Activated CD4-positive, alpha-beta T cell treated with anti-CD3 and anti-CD28 coated beads for 24 hours (primary cell): ENCODE measurements around the gene SP2.
A peak's percentile ranks its signal among the peaks of the same experiment; 100 is the strongest.

Source experiments
- DNase-seq, 2 donors: peaks; one replicate each; pipeline ENCODE4 v3.0.0-alpha.2; 2020; ENCODE audit warnings: low read depth in 2 of 2

The SP2 gene

GRCh38 chr17:47889734-47890529 lies 6.1 kb upstream of the SP2 start:
- DNase-seq: peak; percentile 92 to 94

GRCh38 chr17:47891545-47892088 lies 4.4 kb upstream of the SP2 start:
- DNase-seq: no peak

GRCh38 chr17:47894498-47895346 lies 1.3 kb upstream of the SP2 start:
- no peak for DNase-seq

- DNase-seq: peak in 1 of 2 donors; percentile 15
These were observed 635 bp upstream of the SP2 start for GRCh38 chr17:47895347-47895855.

GRCh38 chr17:47896672-47897490 lies 845 bp downstream of the SP2 start:
- DNase-seq: no peak

DNA sequence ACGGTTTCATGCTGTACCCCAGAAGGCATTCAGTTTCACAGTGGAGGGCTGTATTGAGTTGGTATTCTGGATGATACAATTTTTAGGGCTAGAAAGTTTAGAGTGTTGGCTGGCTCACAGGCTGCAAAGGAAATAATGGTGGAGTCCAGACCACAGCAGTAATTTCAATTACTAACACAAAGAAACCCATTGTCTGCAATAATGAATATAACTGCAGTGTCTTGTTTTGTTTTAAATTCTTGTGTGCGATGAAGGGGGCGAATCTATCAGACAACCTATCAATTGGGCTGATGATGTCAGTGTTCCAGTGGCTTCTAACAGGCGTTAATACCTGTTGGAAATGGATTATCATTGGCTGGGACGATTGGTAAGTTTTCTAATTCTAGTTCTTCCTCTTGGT lies 1.5 kb downstream of the SP2 start:
- DNase-seq: no peak

DNA sequence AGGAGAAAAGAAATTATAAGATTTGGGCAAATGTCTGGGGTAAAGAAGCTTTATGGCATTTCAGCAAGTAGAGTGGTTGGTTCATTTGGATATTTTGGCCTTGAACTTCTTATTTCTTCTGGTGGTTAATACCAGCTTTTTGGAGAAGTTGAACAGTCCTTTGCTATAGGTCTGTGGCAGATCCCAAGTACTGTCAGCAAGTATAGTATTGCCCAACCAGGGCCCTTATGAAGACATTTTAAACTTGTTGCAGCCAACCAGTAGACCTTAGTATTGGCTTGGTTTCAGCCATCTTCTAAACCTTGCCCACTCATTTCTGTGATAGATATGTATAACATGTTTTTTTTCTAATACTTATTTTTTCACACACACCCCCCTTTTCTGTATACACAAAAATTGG lies 2.2 kb downstream of the SP2 start:
- DNase-seq: no peak

GRCh38 chr17:47899643-47900042 lies 3.6 kb downstream of the SP2 start:
- no peak for DNase-seq

GRCh38 chr17:47901423-47901822 lies 5.4 kb downstream of the SP2 start:
- no peak for DNase-seq

DNA sequence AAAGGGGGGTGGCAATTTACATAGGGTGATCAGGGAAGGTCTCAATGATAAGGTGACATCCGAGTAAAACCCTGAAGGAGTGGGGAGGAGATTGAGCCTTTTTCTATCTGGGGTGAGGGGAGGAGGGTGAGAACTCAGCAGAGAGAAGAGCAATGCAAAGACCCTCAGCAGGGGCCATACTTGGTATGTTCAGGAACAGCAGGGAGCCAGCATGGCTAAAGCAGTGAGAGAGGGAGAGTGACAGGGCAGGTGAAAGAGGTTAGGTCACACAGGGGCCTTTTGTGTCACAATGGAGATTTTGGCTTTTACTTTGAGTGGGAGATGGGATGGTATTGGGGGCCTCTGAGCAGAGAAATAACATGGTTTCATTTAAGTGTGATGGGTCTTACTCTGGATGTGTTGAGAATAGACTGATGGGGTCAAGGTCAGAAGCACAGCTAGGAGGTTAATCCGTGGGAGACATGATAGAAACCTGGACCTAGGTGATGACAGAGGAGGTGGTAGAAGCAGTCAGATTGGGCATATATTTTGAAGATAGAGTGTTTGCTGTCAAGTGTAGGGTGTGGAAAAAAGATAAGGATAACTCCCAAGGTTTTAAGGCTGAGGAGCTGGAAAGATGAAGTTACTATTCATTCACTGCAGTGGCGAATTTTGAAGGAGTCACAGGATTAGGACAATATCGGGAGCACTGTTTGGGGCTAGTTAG lies 6.2 kb downstream of the SP2 start:
- DNase-seq: no peak

GRCh38 chr17:47905221-47905733 lies 9.2 kb downstream of the SP2 start:
- no peak for DNase-seq

- DNase-seq: no peak
These were observed 10.4 kb downstream of the SP2 start for GRCh38 chr17:47906443-47906842.

DNA sequence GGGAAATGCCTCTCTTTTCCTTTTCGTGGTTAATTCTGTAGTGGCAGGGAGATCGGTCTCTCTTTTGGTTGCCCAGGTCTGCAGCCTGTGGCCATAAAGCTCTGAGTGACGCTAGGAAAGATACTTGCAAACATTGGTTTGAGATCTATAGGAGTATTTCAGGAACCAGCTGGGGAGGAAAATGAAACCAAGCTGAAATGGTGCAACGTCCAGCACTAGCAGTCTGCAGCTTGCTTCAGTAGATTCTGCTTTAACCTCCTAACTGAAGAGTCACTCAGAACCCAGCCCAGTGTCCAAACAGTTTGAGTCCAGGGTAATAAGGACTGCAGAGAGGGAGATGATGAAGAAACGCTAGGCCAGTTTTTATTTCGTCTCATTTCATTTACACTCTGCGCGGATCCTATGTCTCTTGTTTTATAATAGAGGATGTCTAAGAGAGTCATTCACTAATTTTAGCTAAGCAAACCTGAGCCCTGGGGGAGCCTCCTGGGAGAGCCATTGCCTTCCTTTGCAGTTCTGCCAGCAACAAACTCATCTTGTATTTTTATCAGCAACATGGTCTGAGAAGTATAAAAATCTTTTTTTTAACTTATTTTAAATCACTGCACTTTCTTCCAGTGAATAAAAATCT lies 12.0 kb downstream of the SP2 start:
- DNase-seq: no peak

DNA sequence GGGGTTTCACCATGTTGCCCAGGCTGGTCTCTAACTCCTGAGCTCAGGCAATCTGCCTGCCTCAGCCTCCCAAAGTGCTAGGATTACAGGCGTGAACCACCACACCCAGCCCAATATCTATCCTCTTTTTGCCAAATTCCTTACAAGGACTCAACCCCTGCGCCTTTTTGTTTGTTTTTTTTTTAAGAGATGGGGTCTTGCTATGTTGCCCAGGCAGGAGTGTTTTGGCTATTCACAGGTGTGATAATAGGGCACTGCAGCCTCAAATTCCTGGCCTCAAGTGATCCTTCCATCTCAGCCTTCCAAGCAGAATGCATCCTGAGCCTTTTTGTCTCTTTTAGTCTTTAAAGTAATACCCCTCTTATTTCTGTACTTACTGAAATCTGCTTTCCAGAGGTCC lies 17.0 kb downstream of the SP2 start:
- DNase-seq: no peak

DNA sequence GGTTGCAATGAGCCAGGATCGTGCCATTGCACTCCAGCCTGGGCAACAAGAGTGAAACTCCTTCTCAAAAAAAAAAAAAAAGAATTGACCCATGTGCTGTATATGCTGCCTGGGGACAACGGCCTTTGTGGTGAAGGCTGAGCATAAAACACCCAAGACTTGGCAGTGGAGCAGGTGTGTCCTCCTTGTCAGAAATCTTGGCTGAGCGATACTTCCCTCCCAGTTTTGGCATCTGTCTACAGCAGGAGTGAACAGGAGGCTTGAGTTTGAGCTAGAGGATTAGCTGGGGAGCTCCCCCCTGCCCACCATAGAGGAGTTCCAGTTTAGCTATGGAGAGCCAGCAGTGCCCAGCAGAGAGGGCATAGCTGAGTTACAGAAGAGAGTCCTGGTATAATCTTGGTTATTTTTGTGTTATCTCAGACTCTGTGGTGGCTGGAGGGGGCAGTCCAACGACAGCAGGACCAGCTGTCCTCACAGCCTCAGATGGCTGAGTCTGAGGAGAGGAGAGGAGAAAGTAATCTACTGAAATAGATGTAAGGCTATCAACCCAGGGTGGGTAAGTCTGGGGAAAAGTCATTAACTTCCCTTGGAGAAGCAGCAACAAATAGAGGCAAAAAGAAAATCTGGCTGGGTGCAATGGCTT lies 18.4 kb downstream of the SP2 start:
- DNase-seq: no peak

DNA sequence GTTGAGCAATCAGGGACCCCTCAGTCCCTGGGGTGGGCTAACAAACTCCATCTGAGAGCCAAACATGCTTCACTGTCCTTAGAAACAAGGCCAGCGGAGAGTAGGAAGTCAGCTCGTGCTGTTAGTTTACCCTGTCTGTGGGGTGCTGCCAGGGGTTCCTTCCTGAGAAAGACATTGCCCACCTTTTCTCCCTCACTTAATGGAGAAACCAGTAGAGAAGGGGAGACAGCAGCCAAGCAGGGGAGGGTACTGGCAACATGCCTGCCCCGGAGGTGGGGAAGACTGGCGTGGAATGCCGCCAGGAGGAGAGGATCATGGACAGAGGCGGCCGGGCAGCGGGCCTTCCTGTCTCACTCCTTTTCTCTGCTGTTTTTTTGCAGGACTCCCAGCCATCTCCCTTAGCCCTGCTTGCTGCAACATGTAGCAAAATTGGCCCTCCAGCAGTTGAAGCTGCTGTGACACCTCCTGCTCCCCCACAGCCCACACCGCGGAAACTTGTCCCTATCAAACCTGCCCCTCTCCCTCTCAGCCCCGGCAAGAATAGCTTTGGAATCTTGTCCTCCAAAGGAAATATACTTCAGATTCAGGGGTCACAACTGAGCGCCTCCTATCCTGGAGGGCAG lies 19.9 kb downstream of the SP2 start:
- no peak for DNase-seq

DNA sequence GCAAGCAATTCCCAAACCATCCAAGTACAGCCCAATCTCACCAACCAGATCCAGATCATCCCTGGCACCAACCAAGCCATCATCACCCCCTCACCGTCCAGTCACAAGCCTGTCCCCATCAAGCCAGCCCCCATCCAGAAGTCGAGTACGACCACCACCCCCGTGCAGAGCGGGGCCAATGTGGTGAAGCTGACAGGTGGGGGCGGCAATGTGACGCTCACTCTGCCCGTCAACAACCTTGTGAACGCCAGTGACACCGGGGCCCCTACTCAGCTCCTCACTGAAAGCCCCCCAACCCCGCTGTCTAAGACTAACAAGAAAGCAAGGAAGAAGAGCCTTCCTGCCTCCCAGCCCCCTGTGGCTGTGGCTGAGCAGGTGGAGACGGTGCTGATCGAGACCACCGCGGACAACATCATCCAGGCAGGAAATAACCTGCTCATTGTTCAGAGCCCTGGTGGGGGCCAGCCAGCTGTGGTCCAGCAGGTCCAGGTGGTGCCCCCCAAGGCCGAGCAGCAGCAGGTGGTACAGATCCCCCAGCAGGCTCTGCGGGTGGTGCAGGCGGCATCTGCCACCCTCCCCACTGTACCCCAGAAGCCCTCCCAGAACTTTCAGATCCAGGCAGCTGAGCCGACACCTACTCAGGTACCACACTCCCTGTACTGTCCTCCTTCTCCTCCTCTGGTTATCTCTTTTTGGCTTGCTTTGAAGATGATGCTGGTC lies 20.6 kb downstream of the SP2 start:
- DNase-seq: no peak

GRCh38 chr17:47917581-47917980 lies 21.5 kb downstream of the SP2 start:
- DNase-seq: no peak

DNA sequence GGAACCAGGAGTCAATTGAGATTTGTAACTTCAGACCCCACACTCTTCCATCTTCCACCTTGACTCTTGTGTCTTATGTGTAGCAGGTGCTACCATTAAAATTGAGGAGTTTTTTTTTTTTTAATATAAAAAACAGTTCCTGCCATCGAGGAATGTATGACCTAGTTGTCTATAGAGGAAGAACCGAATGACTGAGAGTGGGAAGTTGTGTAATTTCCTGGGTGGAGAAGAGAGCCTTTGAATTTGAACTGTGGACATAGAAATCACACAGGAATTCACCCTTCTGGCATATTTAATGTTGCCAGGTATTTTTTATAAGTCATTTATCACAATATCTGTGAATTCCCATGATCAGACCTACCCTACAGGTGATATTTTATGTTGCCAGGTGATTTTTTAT lies 22.0 kb downstream of the SP2 start:
- no peak for DNase-seq
